ENCODE data around the gene GAREM1. TPM values are rescaled to one million over a fixed set of nuclear protein-coding genes. Genes with fewer than 3 reads are reported as not detected.

Gene GAREM1

DNA sequence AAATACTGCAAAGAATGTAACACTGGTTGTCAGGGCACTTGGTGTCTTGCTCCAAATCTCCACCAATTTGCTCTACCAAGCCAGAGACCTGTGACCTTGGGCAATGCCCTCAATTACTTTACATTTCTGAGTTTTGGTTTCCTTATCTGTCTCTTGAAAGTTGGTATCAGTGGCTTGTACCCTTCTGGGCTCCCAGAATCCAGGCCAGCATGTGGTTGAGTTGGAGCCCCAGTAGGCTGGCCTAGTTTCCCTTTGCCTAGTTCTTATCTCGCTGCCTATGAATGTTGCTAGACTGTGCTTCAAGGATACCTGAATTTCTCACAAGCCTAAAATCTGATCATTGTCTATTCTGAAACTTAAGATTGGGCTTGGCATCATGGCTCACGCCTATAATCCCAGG is 254.3 kb downstream of the GAREM1 start:
- Histone ChIP-seq H2BK15ac (ENCODE audit: low read length) (no peak overlapping the region), H4K8ac (ENCODE audit: low read depth, low read length) (no peak overlapping the region), H3K4me2 (ENCODE audit: insufficient read depth, low read length, poor library complexity, severe bottlenecking) (no peak overlapping the region), H3K18ac (ENCODE audit: low read length) (no peak overlapping the region), H3K27me3 (ENCODE audit: control insufficient read depth in 3 of 3, insufficient read depth in 3 of 3, low read depth in 1 of 3, low read length in 3 of 3) (no peaks in the 10 kb centered on the region), H3K4me3 (ENCODE audit: low read length in 2 of 2) (no peak overlapping the region), H3K36me3 (replicated peaks in 1 of 2; ENCODE audit: control insufficient read depth in 2 of 2, insufficient read depth in 2 of 2, low read length in 2 of 2) (no peaks in the 10 kb centered on the region), H3K79me1 (ENCODE audit: low read depth, low read length) (no peaks in the 10 kb centered on the region), H3K9ac (ENCODE audit: low read depth, low read length, poor library complexity) (no peak overlapping the region), H2BK120ac (ENCODE audit: low read depth, low read length) (no peak overlapping the region), H3K14ac (ENCODE audit: low read length) (no peak overlapping the region), H3K27ac (replicated peaks; ENCODE audit: low read length) (no peak overlapping the region), H3K9me3 (replicated peaks in 1 of 2; ENCODE audit: control insufficient read depth in 2 of 2, insufficient read depth in 1 of 2, low read depth in 1 of 2, low read length in 2 of 2) (no peaks in the 10 kb centered on the region), H2AFZ (ENCODE audit: low read length) (no peak overlapping the region), H2BK5ac (ENCODE audit: low read length) (no peak overlapping the region), H3K4ac (ENCODE audit: low read length) (no peak overlapping the region), H3K23ac (ENCODE audit: low read depth, low read length, poor library complexity) (no peak overlapping the region), H3K4me1 (ENCODE audit: control insufficient read depth in 2 of 2, insufficient read depth in 1 of 2, low read depth in 1 of 2, low read length in 2 of 2) (no peaks in the 10 kb centered on the region), H4K91ac (ENCODE audit: low read depth, low read length, poor library complexity) (no peak overlapping the region), H2AK5ac (ENCODE audit: low read depth, low read length) (no peak overlapping the region), H2BK12ac (ENCODE audit: low read length) (no peak overlapping the region)
- WGBS, 2 donors (ENCODE audit: extremely low coverage in 2 of 2, insufficient read length in 2 of 2, insufficient replicate concordance in 1 of 2) = no CpG with 5 or more reads among the region's 2 CpGs
- no peak for DNase-seq (ENCODE audit: low spot score)

DNA sequence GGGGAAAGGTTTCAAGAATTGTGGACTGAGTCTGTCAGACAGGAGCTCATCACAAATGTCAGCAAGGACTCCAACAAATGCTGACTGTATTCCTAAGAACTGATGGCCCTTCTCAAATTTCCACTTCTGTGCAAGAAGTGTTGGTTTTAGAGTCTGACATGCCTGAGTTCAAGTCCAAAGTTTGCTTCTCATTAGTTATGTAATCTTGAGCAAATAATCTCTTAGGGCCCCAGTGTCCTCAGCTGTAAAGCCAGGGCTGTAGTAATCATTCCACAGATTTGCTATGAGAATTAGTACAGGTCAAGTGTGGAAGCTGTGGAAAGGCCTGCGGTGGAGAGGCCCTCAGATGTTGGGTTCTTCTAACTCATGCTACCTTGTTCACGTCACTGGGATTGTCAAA is 257.0 kb downstream of the GAREM1 start:
- Histone ChIP-seq H4K91ac (ENCODE audit: low read depth, low read length, poor library complexity) (no peak overlapping the region), H2AK5ac (ENCODE audit: low read depth, low read length) (no peak overlapping the region), H2BK15ac (ENCODE audit: low read length) (no peak overlapping the region), H2BK5ac (ENCODE audit: low read length) (no peak overlapping the region), H3K27me3 (ENCODE audit: control insufficient read depth in 3 of 3, insufficient read depth in 3 of 3, low read depth in 1 of 3, low read length in 3 of 3) (no peaks in the 10 kb centered on the region), H3K18ac (ENCODE audit: low read length) (no peak overlapping the region), H3K79me1 (ENCODE audit: low read depth, low read length) (no peaks in the 10 kb centered on the region), H2BK12ac (ENCODE audit: low read length) (no peak overlapping the region), H4K8ac (ENCODE audit: low read depth, low read length) (no peak overlapping the region), H3K14ac (ENCODE audit: low read length) (no peak overlapping the region), H3K9ac (ENCODE audit: low read depth, low read length, poor library complexity) (no peak overlapping the region), H2AFZ (ENCODE audit: low read length) (no peak overlapping the region), H3K9me3 (replicated peaks in 1 of 2; ENCODE audit: control insufficient read depth in 2 of 2, insufficient read depth in 1 of 2, low read depth in 1 of 2, low read length in 2 of 2) (no peaks in the 10 kb centered on the region), H3K4me2 (ENCODE audit: insufficient read depth, low read length, poor library complexity, severe bottlenecking) (no peak overlapping the region), H3K4me1 (ENCODE audit: control insufficient read depth in 2 of 2, insufficient read depth in 1 of 2, low read depth in 1 of 2, low read length in 2 of 2) (no peaks in the 10 kb centered on the region), H3K23ac (ENCODE audit: low read depth, low read length, poor library complexity) (no peak overlapping the region), H2BK120ac (ENCODE audit: low read depth, low read length) (no peak overlapping the region), H3K4me3 (ENCODE audit: low read length in 2 of 2) (no peak overlapping the region), H3K36me3 (replicated peaks in 1 of 2; ENCODE audit: control insufficient read depth in 2 of 2, insufficient read depth in 2 of 2, low read length in 2 of 2) (no peaks in the 10 kb centered on the region), H3K27ac (replicated peaks; ENCODE audit: low read length) (no peak overlapping the region), H3K4ac (ENCODE audit: low read length) (no peak overlapping the region)
- no peak for DNase-seq (ENCODE audit: low spot score)
- WGBS, 2 donors (ENCODE audit: extremely low coverage in 2 of 2, insufficient read length in 2 of 2, insufficient replicate concordance in 1 of 2) = no CpG with 5 or more reads among the region's 2 CpGs

Small RNA genes within 50 kb of the gene (small RNA-seq; reads per million reads assigned to genes)
- not detected for gene RF00019 (ENCODE audit: insufficient read depth)

All from neuronal stem cell (in vitro differentiated cells).